Middle frontal gyrus (tissue), 1 donor: ENCODE results near the gene ELF2.
A peak's percentile ranks its signal among the peaks of the same experiment; 100 is the strongest.
"Not testable (repeated sequence)": the region's sequence is repeated elsewhere in the genome, so short reads cannot be mapped to it uniquely, and the experiment has no call there.

Source experiments
- DNase-seq: peaks from one replicate; pipeline ENCODE4 v3.0.0-alpha.2; 2015; ENCODE audit warnings: low spot score; ENCODE audit errors: extremely low spot score

ELF2 gene

GRCh38 chr4:139188648-139189416 lies 11.8 kb upstream of the ELF2 start:
- DNase-seq = no peak

- no peak for DNase-seq
Measured at GRCh38 chr4:139184129-139184528, 7.1 kb upstream of the ELF2 start.

GRCh38 chr4:139177869-139178619 lies 1.0 kb upstream of the ELF2 start:
- peak; percentile 74 for DNase-seq

- no peak for DNase-seq
Measured at GRCh38 chr4:139176302-139177048, 543 bp downstream of the ELF2 start.

- DNase-seq = no peak
Measured at GRCh38 chr4:139175646-139176301, 1.2 kb downstream of the ELF2 start.

- no peak for DNase-seq
Measured at GRCh38 chr4:139171876-139172691, 4.9 kb downstream of the ELF2 start.

- DNase-seq = no peak
Measured at GRCh38 chr4:139170932-139171331, 6.1 kb downstream of the ELF2 start.

- no peak for DNase-seq
Measured at GRCh38 chr4:139167774-139168444, 9.1 kb downstream of the ELF2 start.

- DNase-seq = no peak
Measured at GRCh38 chr4:139164731-139165130, 12.3 kb downstream of the ELF2 start.

- DNase-seq = no peak
Measured at GRCh38 chr4:139163806-139164206, 13.2 kb downstream of the ELF2 start.

- DNase-seq = not testable (repeated sequence)
Measured at GRCh38 chr4:139157977-139158376, 19.0 kb downstream of the ELF2 start.

GRCh38 chr4:139154952-139155557 lies 22.0 kb downstream of the ELF2 start:
- DNase-seq = no peak

- no peak for DNase-seq
Measured at GRCh38 chr4:139154538-139154937, 22.5 kb downstream of the ELF2 start.

GRCh38 chr4:139154134-139154421 lies 22.9 kb downstream of the ELF2 start:
- DNase-seq = no peak

GRCh38 chr4:139153411-139154133 lies 23.4 kb downstream of the ELF2 start:
- DNase-seq = no peak

GRCh38 chr4:139152249-139152648 lies 24.8 kb downstream of the ELF2 start:
- no peak for DNase-seq

GRCh38 chr4:139146926-139147629 lies 29.9 kb downstream of the ELF2 start:
- DNase-seq = no peak

GRCh38 chr4:139145552-139145932 lies 31.5 kb downstream of the ELF2 start:
- no peak for DNase-seq
